Measurements from ENCODE around the gene ZNF33A.
A peak's percentile ranks its signal among the peaks of the same experiment; 100 is the strongest.

- TF ChIP-seq CTCF (IDR thresholded peaks at IDR 0.05) (peak in 1 of 12 donors; percentile 8), POLR2A (IDR thresholded peaks at IDR 0.05) (peak in 1 of 2 donors; percentile 89)
These were observed 83.9 kb downstream of the ZNF33A start, which contains the start of gene ZNF37A for GRCh38 chr10:38094158-38094926.

Measured in heart left ventricle (tissue), 13 donors.